Endothelial cell of umbilical vein (primary cell): ENCODE measurements around the gene BRD1. TPM values are rescaled to one million over a fixed set of nuclear protein-coding genes. Genes with fewer than 3 reads are reported as not detected.

Source experiments
- BruUV-seq: library from RNA; stranded (reverse); fragments of 400-500 nt; replicated peaks from 2 replicates; lab custom pipeline; 2021; lab: Mats Ljungman, UMichigan
- CTCF ChIA-PET: fragments of 300-600, 350-600 bp; sonication (Branson Sonifier 250); formaldehyde crosslinking; loops from one replicate; lab custom pipeline; 2021; ENCODE audit warnings: antibody characterized with exemption, inconsistent platforms; lab: Charles Lee
- POLR2A ChIA-PET: fragments of 300-600, 350-600 bp; sonication (Branson Sonifier 250); formaldehyde crosslinking; loops from one replicate; lab custom pipeline; 2021; ENCODE audit warnings: antibody characterized with exemption, inconsistent platforms; lab: Charles Lee
- DNase-seq: peaks from one replicate; pipeline ENCODE4 v3.0.0-alpha.2; 2011; ENCODE audit warnings: low read depth, low spot score
- FAIRE-seq: peaks from 2 replicates; lab custom pipeline; 2011; peaks lifted over from hg19 to GRCh38; lab: Jason Lieb, UNC
- H2AFZ ChIP-seq: 2 replicates; pipeline ENCODE4 v1.6.0; 2012; ENCODE audit warnings: low read depth, low read length, control low read depth, inconsistent platforms
- H3K27ac ChIP-seq: 2 replicates; pipeline ENCODE4 v1.5.1; 2011; ENCODE audit warnings: low read depth, mild to moderate bottlenecking, control low read depth, low read length, moderate library complexity; ENCODE audit not compliant: insufficient read depth
- H3K27me3 ChIP-seq, 2 experiments: 2 replicates each; pipeline versions ENCODE4 v1.6.0 to v1.6.1; 2011; ENCODE audit warnings: low read length in 2 of 2, mixed read lengths in 1 of 2; ENCODE audit not compliant: control insufficient read depth in 2 of 2, insufficient read depth in 2 of 2
- H3K36me3 ChIP-seq, 2 experiments: 2 replicates in 1 of 2; 3 replicates in 1 of 2; pipeline ENCODE4 v1.5.1; 2011; ENCODE audit warnings: low read length in 2 of 2, mild to moderate bottlenecking in 1 of 2, moderate library complexity in 1 of 2; ENCODE audit not compliant: control insufficient read depth in 2 of 2, insufficient read depth in 2 of 2; ENCODE audit errors: extremely low read depth in 1 of 2
- H3K4me1 ChIP-seq: 3 replicates; pipeline ENCODE4 v1.5.1; 2011; ENCODE audit warnings: mild to moderate bottlenecking, low read length; ENCODE audit not compliant: control insufficient read depth, insufficient read depth; ENCODE audit errors: extremely low read depth
- H3K4me2 ChIP-seq: 2 replicates; pipeline ENCODE4 v1.6.1; 2011; ENCODE audit warnings: low read length, control low read depth, mixed read lengths; ENCODE audit not compliant: insufficient read depth
- H3K4me3 ChIP-seq, 3 experiments: fragments of 200-600 bp in 1 of 3; sonication (generic), shearing (Covaris generic) in 1 of 3; replicated peaks in 1 of 3; 2 replicates each; pipeline ENCODE4 v1.5.1; 2011 to 2016; ENCODE audit warnings: control low read depth in 3 of 3, low read length in 3 of 3, mild to moderate bottlenecking in 2 of 3, inconsistent platforms in 1 of 3, low read depth in 1 of 3, moderate library complexity in 1 of 3; ENCODE audit not compliant: insufficient read depth in 1 of 3
- H3K79me2 ChIP-seq: 2 replicates; pipeline ENCODE4 v1.6.0; 2012; ENCODE audit warnings: low read length, inconsistent platforms; ENCODE audit not compliant: control insufficient read depth, insufficient read depth
- H3K9ac ChIP-seq: replicated peaks from 2 replicates; pipeline ENCODE3; 2011; ENCODE audit warnings: low read length, control low read depth; ENCODE audit not compliant: insufficient read depth; ENCODE audit errors: extremely low read depth
- H3K9me1 ChIP-seq: replicated peaks from 3 replicates; pipeline ENCODE4 v1.6.0; 2011; ENCODE audit warnings: mild to moderate bottlenecking, low read length; ENCODE audit not compliant: control insufficient read depth, insufficient read depth; ENCODE audit errors: extremely low read depth
- H3K9me3 ChIP-seq: replicated peaks from 2 replicates; pipeline ENCODE4 v1.5.1; 2012; ENCODE audit warnings: low read length, inconsistent platforms; ENCODE audit not compliant: control insufficient read depth, insufficient read depth
- H4K20me1 ChIP-seq: replicated peaks from 2 replicates; pipeline ENCODE3; 2011; ENCODE audit warnings: mild to moderate bottlenecking, low read length; ENCODE audit not compliant: control insufficient read depth, insufficient read depth; ENCODE audit errors: extremely low read depth
- CTCF ChIP-seq, 2 donors: IDR thresholded peaks; 1 replicate in 1 of 2; 2 replicates in 1 of 2; pipeline ENCODE4 v1.5.1; 2011; ENCODE audit warnings: low read length in 2 of 2, mild to moderate bottlenecking in 2 of 2, moderate library complexity in 2 of 2, control low read depth in 1 of 2, inconsistent platforms in 1 of 2, low read depth in 1 of 2; ENCODE audit not compliant: insufficient read depth in 1 of 2; ENCODE audit errors: extremely low read depth in 1 of 2
- EZH2 ChIP-seq: IDR thresholded peaks from 2 replicates; pipeline ENCODE4 v1.6.1; 2012; ENCODE audit warnings: borderline replicate concordance, low read depth, mild to moderate bottlenecking, moderate library complexity, low read length, inconsistent platforms; ENCODE audit not compliant: severe bottlenecking
- FOS ChIP-seq: IDR thresholded peaks from 2 replicates; pipeline ENCODE4 v1.6.1; 2011; ENCODE audit warnings: mild to moderate bottlenecking, low read length, moderate library complexity, borderline replicate concordance; ENCODE audit not compliant: insufficient read depth
- GATA2 ChIP-seq: IDR thresholded peaks from 2 replicates; pipeline ENCODE4 v1.7.0; 2011; ENCODE audit warnings: low read depth, mild to moderate bottlenecking, moderate library complexity, mixed read lengths, low read length; ENCODE audit not compliant: insufficient read length, insufficient read depth
- JUN ChIP-seq: IDR thresholded peaks from 2 replicates; pipeline ENCODE4 v1.6.1; 2011; ENCODE audit warnings: borderline replicate concordance, low read depth; ENCODE audit not compliant: insufficient read length, insufficient read depth
- MAX ChIP-seq: IDR thresholded peaks from 2 replicates; pipeline ENCODE4 v1.6.1; 2011; ENCODE audit not compliant: insufficient read depth, insufficient read length
- MYC ChIP-seq: IDR thresholded peaks from one replicate; pipeline ENCODE4 v1.6.1; 2011; ENCODE audit warnings: mild to moderate bottlenecking, low read depth, low read length
- POLR2A ChIP-seq: IDR thresholded peaks from 2 replicates; pipeline ENCODE4 v1.6.1; 2012; ENCODE audit warnings: low read depth, mild to moderate bottlenecking, control low read depth, low read length
- POLR2AphosphoS5 ChIP-seq: IDR thresholded peaks from 2 replicates; pipeline ENCODE4 v1.6.1; 2012; ENCODE audit warnings: low read depth, mild to moderate bottlenecking, control low read depth, low read length, moderate library complexity; ENCODE audit not compliant: insufficient read depth
- dilution Hi-C: fragments of 300-500 bp; cut with MboI; formaldehyde crosslinking; loops from one replicate; pipeline ENCODE4 v1.15.0; 2019; ENCODE audit warnings: low sequenced_read_pairs; ENCODE audit not compliant: extremely low pct_ligation_motif_present
- intact Hi-C: fragments of 100-400 bp; cut with micrococcal nuclease; formaldehyde crosslinking; loops from one replicate; pipeline ENCODE4 v1.10.0; 2022
- polyA plus RNA-seq, 4 experiments: library from polyadenylated mRNA; depleted of rRNA in 3 of 4; stranded (reverse) in 3 of 4; unstranded in 1 of 4; fragments of >200 nt; gene quantifications; 2 replicates each; pipeline versions ENCODE4 v1.2.1 to v1.2.3, GENCODE V29; 2011 to 2012; ENCODE audit warnings: missing spikeins in 1 of 4
- total RNA-seq: library from RNA; stranded (reverse); gene quantifications from 2 replicates; pipeline ENCODE4 v1.2.3, GENCODE V29; 2021

Gene BRD1
- total and polyA plus RNA-seq, 2 donors (not counting 3 experiments of a cell fraction or from before 2014, with no cell fraction given), result 8.1 to 41.1 TPM

GRCh38 chr22:49790912-49791311 lies 36.8 kb downstream of the BRD1 start:
- no TSS peak for BruUV-seq
- peaks cover 85% of the 10 kb centered on the region for H3K79me2 ChIP-seq
- H3K27ac ChIP-seq, result no peak overlapping the region
- no peaks in the 10 kb centered on the region for H3K27me3 ChIP-seq
- no peak overlapping the region for H3K4me2 ChIP-seq
- CTCF ChIA-PET, result no interaction called here
- peaks cover 18% of the 10 kb centered on the region for H3K4me1 ChIP-seq
- H3K9me1 ChIP-seq, result no peaks in the 10 kb centered on the region
- no peak overlapping the region for H3K9ac ChIP-seq
- no peak for TF ChIP-seq POLR2A
- TF ChIP-seq CTCF (IDR thresholded peaks at IDR 0.05; ENCODE audit: extremely low read depth in 1 of 2, insufficient read depth in 1 of 2, low read depth in 1 of 2, low read length in 2 of 2), result no peak
- TF ChIP-seq GATA2, result no peak
- no peak for TF ChIP-seq JUN
- TF ChIP-seq EZH2, result no peak
- TF ChIP-seq POLR2AphosphoS5, result no peak
- no peak for TF ChIP-seq FOS
- TF ChIP-seq MAX, result no peak
- TF ChIP-seq MYC, result no peak
- peaks cover 39 to 45% of the 10 kb centered on the region in 2 experiments for H3K36me3 ChIP-seq
- no peak for DNase-seq
- no peak for FAIRE-seq
- no peak overlapping the region for H2AFZ ChIP-seq
- POLR2A ChIA-PET, result no interaction called here
- peaks cover 2% of the 10 kb centered on the region for H4K20me1 ChIP-seq
- H3K4me3 ChIP-seq, result no peak overlapping the region
- dilution Hi-C loops, result no loop called here
- H3K9me3 ChIP-seq, result no peaks in the 10 kb centered on the region
- intact Hi-C loops, result no loop called here
